NCI-H2196 treated with DMSO at 0.1 percent for 48 hours (cell line): ENCODE results near the gene CREB5.
"Not testable (repeated sequence)": the region's sequence is repeated elsewhere in the genome, so short reads cannot be mapped to it uniquely, and the experiment has no call there.

Experiments
- DNase-seq: peaks from one replicate; lab custom pipeline; 2025; ENCODE audit not compliant: unreplicated experiment; lab: John Stamatoyannopoulos, UW

Gene CREB5

GRCh38 chr7:28605427-28606085, 193.2 kb downstream of the CREB5 start:
- no peak for DNase-seq

- DNase-seq: no peak
Observed at GRCh38 chr7:28606421-28606820, 194.1 kb downstream of the CREB5 start.

GRCh38 chr7:28607855-28608193, 195.5 kb downstream of the CREB5 start:
- no peak for DNase-seq

- DNase-seq: no peak
Observed at GRCh38 chr7:28608237-28608656, 195.9 kb downstream of the CREB5 start.

GRCh38 chr7:28608731-28609130, 196.4 kb downstream of the CREB5 start:
- DNase-seq: no peak

- no peak for DNase-seq
Observed at GRCh38 chr7:28609608-28610007, 197.3 kb downstream of the CREB5 start.

GRCh38 chr7:28611399-28611897, 199.1 kb downstream of the CREB5 start:
- not testable (repeated sequence) for DNase-seq

- DNase-seq: no peak
Observed at GRCh38 chr7:28613262-28613661, 200.9 kb downstream of the CREB5 start.

- no peak for DNase-seq
Observed at GRCh38 chr7:28615091-28615490, 202.8 kb downstream of the CREB5 start.

GRCh38 chr7:28617308-28617880, 205.1 kb downstream of the CREB5 start:
- DNase-seq: no peak

- DNase-seq: no peak
Observed at GRCh38 chr7:28618383-28618782, 206.1 kb downstream of the CREB5 start.

GRCh38 chr7:28619256-28619655, 206.9 kb downstream of the CREB5 start:
- no peak for DNase-seq

- DNase-seq: no peak
Observed at GRCh38 chr7:28621369-28621841, 209.1 kb downstream of the CREB5 start.

- DNase-seq: no peak
Observed at GRCh38 chr7:28623105-28623730, 210.9 kb downstream of the CREB5 start.

GRCh38 chr7:28623863-28624262, 211.5 kb downstream of the CREB5 start:
- DNase-seq: no peak

- DNase-seq: no peak
Observed at GRCh38 chr7:28625432-28625831, 213.1 kb downstream of the CREB5 start.

GRCh38 chr7:28626221-28626620, 213.9 kb downstream of the CREB5 start:
- no peak for DNase-seq

- no peak for DNase-seq
Observed at GRCh38 chr7:28626624-28627262, 214.4 kb downstream of the CREB5 start.

GRCh38 chr7:28627263-28627653, 214.9 kb downstream of the CREB5 start:
- no peak for DNase-seq

- no peak for DNase-seq
Observed at GRCh38 chr7:28627896-28628295, 215.6 kb downstream of the CREB5 start.

GRCh38 chr7:28629216-28629842, 217.0 kb downstream of the CREB5 start:
- DNase-seq: no peak
